Stomach (tissue), 4 donors: ENCODE results near the gene WWOX.

Experiments
- EP300 ChIP-seq: sonication (generic); formaldehyde crosslinking; IDR thresholded peaks from one replicate; pipeline ENCODE4 v1.6.1; 2017; ENCODE audit warnings: antibody characterized with exemption
- POLR2A ChIP-seq, 4 donors: fragments of 450-650 bp; IDR thresholded peaks; one replicate each; pipeline ENCODE4 v1.6.1; 2016; ENCODE audit warnings: antibody characterized with exemption in 4 of 4, control low read depth in 2 of 4, mild to moderate bottlenecking in 1 of 4, moderate library complexity in 1 of 4
- POLR2AphosphoS5 ChIP-seq, 3 donors: sonication (generic); formaldehyde crosslinking; IDR thresholded peaks; one replicate each; pipeline ENCODE4 v1.6.1; 2016; ENCODE audit warnings: antibody characterized with exemption in 3 of 3
- TF ChIP-seq, protein P1 (sequence below), 7 experiments: fragments of 450-650 bp in 4 of 7; fragments of 200-600 bp in 3 of 7; sonication (generic) in 3 of 7; IDR thresholded peaks; one replicate each; pipeline ENCODE4 v1.5.1; 2016 to 2019; ENCODE audit warnings: antibody characterized with exemption in 7 of 7, control low read depth in 2 of 7, mild to moderate bottlenecking in 1 of 7

GRCh38 chr16:78969721-78970120 is 870.3 kb downstream of the WWOX start:
- TF ChIP-seq, protein P1, sequence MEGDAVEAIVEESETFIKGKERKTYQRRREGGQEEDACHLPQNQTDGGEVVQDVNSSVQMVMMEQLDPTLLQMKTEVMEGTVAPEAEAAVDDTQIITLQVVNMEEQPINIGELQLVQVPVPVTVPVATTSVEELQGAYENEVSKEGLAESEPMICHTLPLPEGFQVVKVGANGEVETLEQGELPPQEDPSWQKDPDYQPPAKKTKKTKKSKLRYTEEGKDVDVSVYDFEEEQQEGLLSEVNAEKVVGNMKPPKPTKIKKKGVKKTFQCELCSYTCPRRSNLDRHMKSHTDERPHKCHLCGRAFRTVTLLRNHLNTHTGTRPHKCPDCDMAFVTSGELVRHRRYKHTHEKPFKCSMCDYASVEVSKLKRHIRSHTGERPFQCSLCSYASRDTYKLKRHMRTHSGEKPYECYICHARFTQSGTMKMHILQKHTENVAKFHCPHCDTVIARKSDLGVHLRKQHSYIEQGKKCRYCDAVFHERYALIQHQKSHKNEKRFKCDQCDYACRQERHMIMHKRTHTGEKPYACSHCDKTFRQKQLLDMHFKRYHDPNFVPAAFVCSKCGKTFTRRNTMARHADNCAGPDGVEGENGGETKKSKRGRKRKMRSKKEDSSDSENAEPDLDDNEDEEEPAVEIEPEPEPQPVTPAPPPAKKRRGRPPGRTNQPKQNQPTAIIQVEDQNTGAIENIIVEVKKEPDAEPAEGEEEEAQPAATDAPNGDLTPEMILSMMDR (IDR thresholded peaks at IDR 0.05) = no peak
- TF ChIP-seq POLR2AphosphoS5 (IDR thresholded peaks at IDR 0.05) (no peak), POLR2A (IDR thresholded peaks at IDR 0.05) (no peak), EP300 (no peak)
